SU-DHL-6 (cell line): ENCODE measurements around the gene GRID1.

Experiments used
- CTCF ChIP-seq: fragments of 200-600 bp; sonication (generic); IDR thresholded peaks from one replicate; pipeline ENCODE4 v1.5.1; 2017; ENCODE audit warnings: antibody characterized with exemption, mild to moderate bottlenecking, low read length, moderate library complexity; ENCODE audit not compliant: insufficient read depth, poor library complexity, severe bottlenecking
- EZH2phosphoT487 ChIP-seq: fragments of 200-600 bp; sonication (generic), shearing (Covaris generic); conservative IDR thresholded peaks from 2 replicates; pipeline ENCODE4 v1.6.1; 2018; ENCODE audit warnings: mild to moderate bottlenecking, antibody characterized with exemption, low read length, moderate library complexity, mixed read lengths

- TF ChIP-seq CTCF (no peak), EZH2phosphoT487 (no peak)
These were observed 722.6 kb downstream of the GRID1 start for GRCh38 chr10:85643845-85644525.
